Epithelial cell of proximal tubule (primary cell): ENCODE data around the gene FCHSD2. TPM values are rescaled to one million over a fixed set of nuclear protein-coding genes. Genes with fewer than 3 reads are reported as not detected.
A peak's percentile ranks its signal among the peaks of the same experiment; 100 is the strongest.

Experiments
- DNase-seq: peaks from one replicate; pipeline ENCODE4 v3.0.0-alpha.2; 2011; ENCODE audit warnings: low read depth
- H3K4me3 ChIP-seq: 2 replicates; pipeline ENCODE4 v1.5.1; 2011; ENCODE audit warnings: low read depth, mild to moderate bottlenecking, low read length
- CTCF ChIP-seq: conservative IDR thresholded peaks from 2 replicates; pipeline ENCODE4 v1.5.1; 2012; ENCODE audit warnings: low read depth, mild to moderate bottlenecking, low read length
- total RNA-seq: library from RNA; depleted of rRNA; stranded (reverse); fragments of >200 nt; gene quantifications from 2 replicates; pipeline ENCODE4 v1.2.3, GENCODE V29; 2015

Gene FCHSD2
- total RNA-seq, 1 donor from 2014 or later, result 8.8 TPM

GRCh38 chr11:73177778-73178539 is 35.8 kb upstream of the FCHSD2 start:
- no peak for DNase-seq
- TF ChIP-seq CTCF, result peak; percentile 89
- H3K4me3 ChIP-seq, result no peak overlapping the region

GRCh38 chr11:73177380-73177777 is 35.3 kb upstream of the FCHSD2 start:
- no peak overlapping the region for H3K4me3 ChIP-seq
- TF ChIP-seq CTCF, result no peak
- DNase-seq, result no peak

- H3K4me3 ChIP-seq, result no peak overlapping the region
- TF ChIP-seq CTCF, result no peak
- no peak for DNase-seq
These were observed 34.7 kb upstream of the FCHSD2 start for GRCh38 chr11:73176874-73177155.

GRCh38 chr11:73176145-73176873 is 34.2 kb upstream of the FCHSD2 start:
- DNase-seq, result no peak
- no peak for TF ChIP-seq CTCF
- no peak overlapping the region for H3K4me3 ChIP-seq

GRCh38 chr11:73175551-73176144 is 33.5 kb upstream of the FCHSD2 start:
- DNase-seq, result no peak

GRCh38 chr11:73174495-73174791 is 32.3 kb upstream of the FCHSD2 start:
- DNase-seq, result no peak
- no peak for TF ChIP-seq CTCF
- H3K4me3 ChIP-seq, result no peak overlapping the region

More at GRCh38 chr11:73175551-73176144, 33.5 kb upstream of the FCHSD2 start:
- TF ChIP-seq CTCF, result no peak
- no peak overlapping the region for H3K4me3 ChIP-seq
